K562 (cell line): ENCODE measurements around the gene UPP1. TPM values are rescaled to one million over a fixed set of nuclear protein-coding genes. Genes with fewer than 3 reads are reported as not detected.

ENCODE experiments used
- ATAC-seq: fragments of 200-7000 bp; cut with Tn5 transposase; 3 replicates; pipeline ENCODE4 v1.9.1; 2020; ENCODE audit warnings: moderate library complexity
- BruUV-seq: library from RNA; stranded (reverse); fragments of 400-500 nt; replicated peaks from 2 replicates; lab custom pipeline; 2021; lab: Mats Ljungman, UMichigan
- CTCF ChIA-PET: fragments of 300-600 bp; formaldehyde crosslinking; extraction: SDS; loops from one replicate; lab custom pipeline; 2021; ENCODE audit warnings: low intra/inter-chr PET ratio; lab: Yijun Ruan, JAX
- POLR2A ChIA-PET: fragments of 300-600, 350-650 bp; sonication (Branson Sonifier 250); formaldehyde crosslinking; extraction: SDS; loops from one replicate; lab custom pipeline; 2021; ENCODE audit warnings: antibody characterized with exemption, inconsistent platforms; lab: Yijun Ruan, JAX
- DNase-seq, 4 experiments: peaks; one replicate each; pipeline versions ENCODE4 v3.0.0 to v3.0.0-alpha.2; 2011 to 2018; ENCODE audit warnings: low spot score in 3 of 4, mixed read lengths in 3 of 4; ENCODE audit errors: extremely low read depth in 1 of 4
- FAIRE-seq: peaks from 2 replicates; lab custom pipeline; 2011; peaks lifted over from hg19 to GRCh38; lab: Jason Lieb, UNC
- H2AFZ ChIP-seq: 2 replicates; pipeline ENCODE4 v1.6.0; 2011; ENCODE audit warnings: low read depth, low read length, control low read depth, inconsistent platforms
- H3K27ac ChIP-seq: fragments of 200-600 bp; 3 replicates; pipeline ENCODE4 v1.8.0; 2011; ENCODE audit warnings: low read depth, mild to moderate bottlenecking, control low read depth, inconsistent platforms, low read length, moderate library complexity, mixed read lengths; ENCODE audit errors: extremely low read depth
- H3K27me3 ChIP-seq, 2 experiments: fragments of 300-600 bp in 1 of 2; 2 replicates in 1 of 2; 3 replicates in 1 of 2; pipeline versions ENCODE4 v1.6.0 to v1.8.0; 2011; ENCODE audit warnings: inconsistent platforms in 2 of 2, low read length in 2 of 2, mild to moderate bottlenecking in 1 of 2, mixed read lengths in 1 of 2, moderate library complexity in 1 of 2; ENCODE audit not compliant: control insufficient read depth in 2 of 2, insufficient read depth in 2 of 2
- H3K36me3 ChIP-seq: fragments of 300-600 bp; 3 replicates; pipeline ENCODE4 v1.8.0; 2011; ENCODE audit warnings: mild to moderate bottlenecking, low read length, inconsistent platforms; ENCODE audit not compliant: control insufficient read depth, insufficient read depth
- H3K4me1 ChIP-seq, 2 experiments: fragments of 200-600 bp in 1 of 2; replicated peaks in 1 of 2; 2 replicates in 1 of 2; 3 replicates in 1 of 2; pipeline versions ENCODE4 v1.5.1 to v1.8.0; 2011; ENCODE audit warnings: inconsistent platforms in 2 of 2, low read length in 2 of 2, mild to moderate bottlenecking in 1 of 2, mixed read lengths in 1 of 2, moderate library complexity in 1 of 2; ENCODE audit not compliant: control insufficient read depth in 2 of 2, insufficient read depth in 2 of 2
- H3K4me2 ChIP-seq: 2 replicates; pipeline ENCODE4 v1.6.1; 2011; ENCODE audit warnings: low read length, control low read depth, inconsistent platforms, mixed read lengths; ENCODE audit not compliant: insufficient read depth
- H3K4me3 ChIP-seq: fragments of 200-600 bp; sonication (generic), shearing (Covaris generic); 2 replicates; pipeline ENCODE4 v1.5.1; 2016; ENCODE audit warnings: control low read depth, inconsistent platforms
- H3K79me2 ChIP-seq: fragments of 200-600 bp; 3 replicates; pipeline ENCODE4 v1.8.0; 2011; ENCODE audit warnings: low read length, inconsistent platforms; ENCODE audit not compliant: control insufficient read depth, insufficient read depth
- H3K9ac ChIP-seq, 2 experiments: 2 replicates each; pipeline versions ENCODE4 v1.6.0 to v1.6.1; 2011; ENCODE audit warnings: low read depth in 2 of 2, low read length in 2 of 2, control low read depth in 1 of 2, inconsistent platforms in 1 of 2, mild to moderate bottlenecking in 1 of 2, mixed read lengths in 1 of 2; ENCODE audit not compliant: insufficient read depth in 1 of 2
- H3K9me1 ChIP-seq: one replicate; pipeline ENCODE4 v1.6.0; 2011; ENCODE audit warnings: inconsistent platforms, mild to moderate bottlenecking, low read length, moderate library complexity; ENCODE audit not compliant: control insufficient read depth, insufficient read depth
- H3K9me3 ChIP-seq: replicated peaks from 2 replicates; pipeline ENCODE4 v1.5.1; 2011; ENCODE audit warnings: low read depth, low read length, inconsistent platforms; ENCODE audit not compliant: control insufficient read depth, insufficient read depth
- H4K20me1 ChIP-seq: replicated peaks from 2 replicates; pipeline ENCODE4 v1.6.1; 2011; ENCODE audit warnings: low read length, inconsistent platforms, mixed read lengths; ENCODE audit not compliant: control insufficient read depth, insufficient read depth
- BACH1 ChIP-seq: fragments of 200-800 bp; sonication (Bioruptor generic); IDR thresholded peaks from 2 replicates; pipeline ENCODE4 v1.6.1; 2016; ENCODE audit warnings: missing genetic modification characterization, missing compliant biosample characterization
- BCOR ChIP-seq: fragments of 450-650 bp; IDR thresholded peaks from 2 replicates; pipeline ENCODE4 v1.6.1; 2016
- CREB3L1 ChIP-seq: fragments of 450-650 bp; IDR thresholded peaks from 2 replicates; pipeline ENCODE4 v1.6.1; 2014; ENCODE audit warnings: low read depth, mild to moderate bottlenecking, moderate library complexity, borderline replicate concordance
- HBP1 ChIP-seq: fragments of 450-650 bp; formaldehyde crosslinking; IDR thresholded peaks from 2 replicates; pipeline ENCODE4 v1.4.0; 2022; ENCODE audit warnings: missing genetic modification characterization
- L3MBTL2 ChIP-seq: fragments of 450-650 bp; IDR thresholded peaks from 2 replicates; pipeline ENCODE4 v1.6.1; 2016; ENCODE audit warnings: mild to moderate bottlenecking, moderate library complexity
- RFX7 ChIP-seq: fragments of 250-450 bp; sonication (Bioruptor Pico); IDR thresholded peaks from 2 replicates; pipeline ENCODE4 v1.5.1; 2021; ENCODE audit warnings: mild to moderate bottlenecking
- SREBF1 ChIP-seq: fragments of 150-350 bp; IDR thresholded peaks from 2 replicates; pipeline ENCODE4 v1.6.1; 2014; ENCODE audit warnings: antibody characterized with exemption, low read depth, low read length, borderline replicate concordance
- ZBTB34 ChIP-seq: fragments of 250-450 bp; sonication (Bioruptor Pico); IDR thresholded peaks from 2 replicates; pipeline ENCODE4 v1.8.0; 2021; ENCODE audit warnings: mild to moderate bottlenecking, moderate library complexity
- ZNF830 ChIP-seq: fragments of 250-450 bp; sonication (Bioruptor Pico); IDR thresholded peaks from 2 replicates; pipeline ENCODE4 v1.5.0; 2021; ENCODE audit warnings: mild to moderate bottlenecking
- ZSCAN32 ChIP-seq: fragments of 450-650 bp; formaldehyde crosslinking; IDR thresholded peaks from 2 replicates; pipeline ENCODE4 v1.4.0; 2020; ENCODE audit warnings: mild to moderate bottlenecking, moderate library complexity
- WGBS: fragments of 100-300 bp; shearing (Covaris generic); methylation state at CpG from one replicate; pipeline ENCODE4 v1.1.6; 2016; ENCODE audit warnings: low coverage, mixed read lengths; ENCODE audit not compliant: insufficient coverage; ENCODE audit errors: missing lambda C conversion rate; 5-methylcytosine and 5-hydroxymethylcytosine counted together
- in situ Hi-C: fragments of 300-500 bp; cut with MboI; formaldehyde crosslinking; loops from 4 replicates; pipeline ENCODE4 v1.15.0; 2018; ENCODE audit warnings: inconsistent platforms, mixed read lengths
- intact Hi-C: fragments of 100-400 bp; cut with micrococcal nuclease; formaldehyde crosslinking; loops from 2 replicates; pipeline ENCODE4 v1.14.2; 2022
- polyA plus RNA-seq, 8 experiments: library from polyadenylated mRNA; depleted of rRNA in 4 of 8; stranded (reverse) in 5 of 8; unstranded in 3 of 8; fragments of >200 nt; fragmentation: Nextera tagmentation in 2 of 8; fragmentation: Illumina TruSeq in 1 of 8; extraction: Ambion mirVana in 2 of 8; extraction: Trizol in 1 of 8; gene quantifications; 2 replicates each; pipeline versions ENCODE4 v1.2.1 to v1.2.3, GENCODE V29; 2011 to 2014; ENCODE audit warnings: inconsistent platforms in 1 of 8, missing spikeins in 1 of 8
- total RNA-seq, 7 experiments: library from RNA; depleted of rRNA in 6 of 7; stranded (reverse); fragments of >200 nt in 6 of 7; fragmentation: Illumina TruSeq in 2 of 7; extraction: Trizol in 2 of 7; gene quantifications; 2 replicates each; pipeline versions ENCODE4 v1.2.1 to v1.2.3, GENCODE V29; 2011 to 2021; ENCODE audit warnings: low replicate concordance in 1 of 7

UPP1 gene
- total and polyA plus RNA-seq, 9 of the 15 experiments (the other 6 are each of a cell fraction or from before 2014, with no cell fraction given), result 0.38 to 2.4 (median 0.61) TPM

GRCh38 chr7:48099781-48100180 is 10.7 kb downstream of the UPP1 start:
- FAIRE-seq (no peak), DNase-seq (no peak), ATAC-seq (no peak)
- 12% methylated on average over 3 of the region's 3 CpGs for WGBS
- no peak overlapping the region for H2AFZ ChIP-seq
- H3K79me2 ChIP-seq, result no peaks in the 10 kb centered on the region
- H3K9me1 ChIP-seq, result no peaks in the 10 kb centered on the region
- no peaks in the 10 kb centered on the region for H4K20me1 ChIP-seq
- TF ChIP-seq BACH1 (tag), result no peak
- H3K9me3 ChIP-seq, result no peaks in the 10 kb centered on the region
- H3K27ac ChIP-seq, result no peak overlapping the region
- POLR2A ChIA-PET, result no interaction called here
- H3K27me3 ChIP-seq, result peaks cover 8% of the 10 kb centered on the region in 2 experiments; a peak in 3 of 5 replicates
- in situ Hi-C loops, result no loop called here
- no peaks in the 10 kb centered on the region for H3K4me1 ChIP-seq
- H3K4me3 ChIP-seq, result no peak overlapping the region
- H3K36me3 ChIP-seq, result no peaks in the 10 kb centered on the region
- no TSS peak for BruUV-seq
- intact Hi-C loops, result no loop called here
- CTCF ChIA-PET, result interaction anchor here (0.6 kb wide), 1 partner anchor 16 kb away, joined by 3 read pairs; no protein-coding TSS in a partner anchor
- no peak overlapping the region for H3K4me2 ChIP-seq
- no peak overlapping the region for H3K9ac ChIP-seq

GRCh38 chr7:48101352-48101751 is 12.3 kb downstream of the UPP1 start:
- no peaks in the 10 kb centered on the region for H4K20me1 ChIP-seq
- 6% methylated on average over 8 of the region's 8 CpGs for WGBS
- H3K4me3 ChIP-seq, result no peak overlapping the region
- CTCF ChIA-PET, result no interaction called here
- H3K79me2 ChIP-seq, result no peaks in the 10 kb centered on the region
- H3K36me3 ChIP-seq, result no peaks in the 10 kb centered on the region
- ATAC-seq (no peak), FAIRE-seq (no peak), DNase-seq (no peak)
- no peak overlapping the region for H3K27ac ChIP-seq
- no TSS peak for BruUV-seq
- no peaks in the 10 kb centered on the region for H3K9me3 ChIP-seq
- no peak overlapping the region for H3K9ac ChIP-seq
- TF ChIP-seq ZBTB34 (CRISPR knock-in tag) (no peak), L3MBTL2 (no peak), SREBF1 (no peak), BCOR (no peak), HBP1 (no peak), CREB3L1 (no peak), ZSCAN32 (CRISPR knock-in tag) (no peak), ZNF830 (CRISPR knock-in tag) (no peak), RFX7 (CRISPR knock-in tag) (no peak)
- in situ Hi-C loops, result no loop called here
- H2AFZ ChIP-seq, result no peak overlapping the region
- no peaks in the 10 kb centered on the region for H3K9me1 ChIP-seq
- POLR2A ChIA-PET, result interaction anchor here (0.6 kb wide), 1 partner anchor 13 kb away, joined by 3 read pairs; no protein-coding TSS in a partner anchor
- peaks cover 8% of the 10 kb centered on the region in 2 experiments; a peak in 3 of 5 replicates for H3K27me3 ChIP-seq
- H3K4me1 ChIP-seq, result no peaks in the 10 kb centered on the region
- intact Hi-C loops, result no loop called here
- no peak overlapping the region for H3K4me2 ChIP-seq
